ENCODE data around the gene RASSF5.

- TF ChIP-seq RB1 (IDR thresholded peaks at IDR 0.05; ENCODE audit: borderline replicate concordance) (no peak), MXI1 (IDR thresholded peaks at IDR 0.05; ENCODE audit: low read depth, low read length) (no peak), EP300 (IDR thresholded peaks at IDR 0.05; ENCODE audit: borderline replicate concordance in 1 of 2, control insufficient read depth in 1 of 2, low read depth in 2 of 2, low read length in 2 of 2) (0 out of 4 replicates have a peak, but pooled peaks of 1 of the 2 experiments have one; percentile 49), NFXL1 (IDR thresholded peaks at IDR 0.05; ENCODE audit: borderline replicate concordance) (no peak)
Observed at GRCh38 chr1:206495493-206496046, 11.8 kb upstream of the RASSF5 start.
